GM18498 (cell line): ENCODE measurements around the gene PGLYRP3.
"Not testable (repeated sequence)": the region's sequence is repeated elsewhere in the genome, so short reads cannot be mapped to it uniquely, and the experiment has no call there.

Source experiments
- ATAC-seq: cut with Tn5 transposase; IDR thresholded peaks from one replicate; pipeline ENCODE4 v1.9.1; 2021; ENCODE audit warnings: mild to moderate bottlenecking, moderate library complexity; ENCODE audit not compliant: unreplicated experiment

The PGLYRP3 gene

GRCh38 chr1:153318145-153318544 is 5.4 kb upstream of the PGLYRP3 start:
- not testable (repeated sequence) for ATAC-seq

DNA sequence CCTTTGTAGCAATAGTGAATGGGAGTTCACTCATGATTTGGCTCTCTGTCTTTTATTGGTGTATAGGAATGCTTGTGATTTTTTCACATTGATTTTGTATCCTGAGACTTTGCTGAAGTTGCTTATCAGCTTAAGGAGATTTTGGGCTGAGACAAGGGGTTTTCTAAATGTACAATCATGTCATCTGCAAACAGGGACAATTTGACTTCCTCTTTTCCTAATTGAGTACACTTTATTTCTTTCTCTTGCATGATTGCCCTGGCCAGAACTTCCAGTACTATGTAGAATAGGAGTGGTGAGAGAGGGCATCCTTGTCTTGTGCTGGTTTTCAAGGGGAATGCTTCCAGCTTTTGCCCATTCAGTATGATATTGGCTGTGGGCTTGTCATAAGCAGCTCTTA is 3.3 kb upstream of the PGLYRP3 start:
- ATAC-seq, result not testable (repeated sequence)

DNA sequence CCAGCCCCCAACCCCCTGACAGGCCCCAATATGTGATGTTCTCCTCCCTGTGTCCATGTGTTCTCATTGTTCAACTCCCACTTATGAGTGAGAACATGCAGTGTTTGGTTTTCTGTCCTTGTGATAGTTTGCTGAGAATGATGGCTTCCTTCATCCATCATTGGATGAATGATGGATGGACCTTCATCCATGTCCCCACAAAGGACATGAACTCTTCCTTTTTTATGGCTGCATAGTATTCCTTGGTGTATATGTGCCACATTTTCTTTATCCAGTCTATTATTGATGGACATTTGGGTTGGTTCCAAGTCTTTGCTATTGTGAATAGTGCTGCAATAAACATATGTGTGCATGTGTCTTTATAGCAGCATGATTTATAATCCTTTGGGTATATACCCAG is 1.6 kb upstream of the PGLYRP3 start:
- not testable (repeated sequence) for ATAC-seq

DNA sequence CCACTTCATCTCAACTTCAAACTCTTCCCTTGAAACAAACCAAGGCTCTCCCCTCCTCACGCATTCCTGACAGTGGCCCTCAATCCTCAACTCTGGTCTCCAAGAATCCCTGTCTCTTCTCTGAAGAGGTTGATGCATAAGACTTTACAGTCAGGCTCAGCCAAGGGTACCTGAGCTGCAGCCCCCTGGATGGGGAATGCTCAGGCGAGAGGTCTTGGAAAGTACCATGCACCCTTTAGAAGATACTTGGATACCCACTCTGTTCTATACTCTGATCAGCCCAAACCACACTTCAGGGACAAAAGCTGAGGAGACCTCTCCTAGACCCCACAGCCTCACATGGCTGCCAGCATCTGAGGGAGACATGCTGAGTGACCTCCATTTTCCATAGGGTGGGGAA is 536 bp upstream of the PGLYRP3 start:
- ATAC-seq, result no peak

DNA sequence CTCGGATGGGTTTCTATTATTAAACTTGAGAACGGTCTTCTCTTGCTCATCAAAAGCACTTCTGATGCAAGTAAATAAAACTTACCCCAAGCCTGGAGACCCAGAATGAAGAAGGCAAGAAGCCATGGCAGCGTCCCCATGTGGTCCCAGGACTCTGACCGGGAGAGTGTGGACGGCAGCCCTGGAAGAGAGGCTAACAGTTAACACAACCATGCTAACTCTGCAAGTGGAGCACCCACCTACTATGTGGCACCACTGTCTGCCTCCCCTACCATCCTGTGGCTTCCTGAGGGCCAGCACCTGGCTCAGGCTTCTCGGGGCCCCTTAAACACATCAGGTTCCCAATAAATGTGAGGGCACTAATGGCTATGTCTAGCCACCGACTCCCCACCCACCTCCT is 2.2 kb downstream of the PGLYRP3 start:
- ATAC-seq, result no peak

GRCh38 chr1:153309441-153309840 is 3.3 kb downstream of the PGLYRP3 start:
- no peak for ATAC-seq

DNA sequence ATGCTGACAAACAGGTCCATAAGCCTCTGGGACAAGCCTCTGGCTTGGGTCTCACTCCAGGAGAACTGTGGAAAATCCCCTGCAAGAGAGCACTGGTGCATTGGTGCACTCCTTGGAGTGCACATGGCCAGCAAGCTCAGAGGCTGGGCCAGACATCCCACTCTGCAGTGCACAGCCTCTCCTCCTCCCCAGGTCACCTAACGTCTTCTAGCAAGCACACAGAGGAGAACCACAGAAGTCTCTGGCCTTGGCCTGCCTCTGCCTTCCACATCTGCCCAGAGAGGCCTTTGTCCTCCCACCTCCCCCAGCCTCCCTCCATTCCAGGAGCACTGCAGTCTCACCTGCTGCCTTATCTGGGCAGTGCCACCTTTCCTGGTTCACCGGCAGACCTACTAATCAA is 4.2 kb downstream of the PGLYRP3 start:
- no peak for ATAC-seq

- ATAC-seq, result no peak
Observed at GRCh38 chr1:153307221-153307600, 5.5 kb downstream of the PGLYRP3 start.

DNA sequence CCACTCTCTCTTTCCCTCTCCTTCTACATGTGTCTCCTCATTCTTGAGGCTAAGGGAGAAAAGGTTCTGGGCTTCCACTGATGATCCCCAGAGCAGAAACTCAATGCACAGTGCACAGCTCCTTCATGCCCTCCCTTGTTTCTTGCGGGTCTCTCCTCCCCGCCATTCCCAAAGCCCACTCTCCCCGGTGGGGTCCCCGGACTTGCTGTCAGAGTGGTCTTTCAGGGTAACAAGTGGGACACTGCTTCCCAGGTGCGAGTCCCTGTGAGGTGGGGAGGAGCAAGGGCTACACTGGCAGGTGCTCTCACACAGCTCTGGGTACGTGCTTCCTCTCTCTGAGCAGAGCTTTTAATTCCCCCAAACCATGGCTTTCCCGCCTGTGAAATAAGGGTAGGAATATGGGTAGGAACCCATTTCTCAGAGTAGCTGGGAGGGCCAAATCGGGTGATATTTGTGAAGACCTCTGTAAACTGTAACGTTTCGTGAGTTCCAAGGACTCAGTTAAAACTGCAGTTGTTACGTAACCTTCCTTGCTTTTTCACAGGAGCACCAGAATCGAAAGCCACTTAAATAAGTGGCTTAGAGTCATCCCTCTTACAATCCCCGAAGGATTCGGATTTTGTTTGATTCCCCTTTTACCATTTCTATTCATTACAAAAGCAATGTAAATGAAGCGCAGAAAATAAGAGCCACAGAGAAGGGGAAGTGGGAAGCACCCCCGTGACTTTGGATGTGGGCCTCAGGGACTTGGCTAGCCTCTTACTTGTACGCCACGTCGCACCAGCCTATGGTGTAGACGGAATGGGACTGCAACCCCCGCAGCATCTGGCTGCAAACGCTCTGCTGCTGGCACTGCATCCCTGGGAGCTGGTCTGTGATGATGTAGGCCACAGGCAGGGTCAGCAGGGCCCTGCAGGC is 6.2 kb downstream of the PGLYRP3 start:
- no peak for ATAC-seq

- ATAC-seq, result no peak
Observed at GRCh38 chr1:153305682-153306081, 7.1 kb downstream of the PGLYRP3 start.

DNA sequence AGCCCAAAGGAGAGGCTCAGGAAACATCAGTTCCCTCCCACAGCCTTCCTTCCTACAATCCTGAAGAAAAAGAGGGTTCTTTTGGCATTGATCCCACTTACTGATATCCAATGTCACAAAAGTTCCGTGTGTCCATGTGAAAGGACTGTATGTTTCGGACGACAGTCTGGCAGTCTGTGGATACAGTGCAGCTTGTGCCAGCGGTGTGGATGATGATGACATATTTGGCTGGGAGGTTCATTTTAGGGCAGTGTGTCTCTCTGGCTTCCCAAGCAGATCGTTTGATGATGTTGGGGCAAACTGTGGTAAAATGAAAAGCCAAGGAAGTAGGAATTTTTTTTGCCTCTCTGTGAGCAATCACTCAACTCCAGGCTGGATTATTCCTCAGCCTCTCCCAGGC is 10.4 kb downstream of the PGLYRP3 start:
- no peak for ATAC-seq

DNA sequence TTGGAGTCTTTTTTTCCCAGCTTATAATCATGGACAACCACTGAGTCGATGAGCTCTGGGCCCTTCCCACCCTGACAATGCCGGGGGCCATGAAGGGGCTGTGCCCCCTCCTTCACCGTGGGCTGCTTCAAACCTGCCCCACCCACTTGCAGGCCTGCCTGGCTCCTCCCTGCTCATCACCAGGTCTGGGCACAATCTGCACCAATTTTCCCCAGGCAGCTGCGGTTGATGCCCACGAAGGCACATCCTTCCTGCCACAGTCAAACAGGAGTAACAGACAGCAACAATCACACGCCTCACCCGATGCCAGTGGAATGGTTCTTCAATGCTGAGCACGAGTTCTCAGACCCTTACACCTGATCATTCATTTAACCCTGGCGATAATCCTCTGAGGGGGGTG is 18.9 kb downstream of the PGLYRP3 start:
- no peak for ATAC-seq

DNA sequence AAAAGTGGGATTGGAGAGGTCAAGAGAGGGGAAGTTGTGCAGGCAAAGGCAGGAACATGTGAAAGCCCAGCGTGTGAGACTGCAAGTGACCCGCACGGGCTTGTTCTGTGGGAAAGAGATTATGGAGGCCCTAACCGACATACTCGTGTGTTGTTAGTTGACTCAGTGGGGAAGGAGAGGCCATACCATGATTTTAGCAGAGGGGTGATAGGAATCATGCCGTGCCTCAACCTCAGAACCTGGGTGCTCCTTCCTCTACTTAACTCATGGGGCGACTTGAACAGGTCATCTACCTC is 19.3 kb downstream of the PGLYRP3 start:
- no peak for ATAC-seq

DNA sequence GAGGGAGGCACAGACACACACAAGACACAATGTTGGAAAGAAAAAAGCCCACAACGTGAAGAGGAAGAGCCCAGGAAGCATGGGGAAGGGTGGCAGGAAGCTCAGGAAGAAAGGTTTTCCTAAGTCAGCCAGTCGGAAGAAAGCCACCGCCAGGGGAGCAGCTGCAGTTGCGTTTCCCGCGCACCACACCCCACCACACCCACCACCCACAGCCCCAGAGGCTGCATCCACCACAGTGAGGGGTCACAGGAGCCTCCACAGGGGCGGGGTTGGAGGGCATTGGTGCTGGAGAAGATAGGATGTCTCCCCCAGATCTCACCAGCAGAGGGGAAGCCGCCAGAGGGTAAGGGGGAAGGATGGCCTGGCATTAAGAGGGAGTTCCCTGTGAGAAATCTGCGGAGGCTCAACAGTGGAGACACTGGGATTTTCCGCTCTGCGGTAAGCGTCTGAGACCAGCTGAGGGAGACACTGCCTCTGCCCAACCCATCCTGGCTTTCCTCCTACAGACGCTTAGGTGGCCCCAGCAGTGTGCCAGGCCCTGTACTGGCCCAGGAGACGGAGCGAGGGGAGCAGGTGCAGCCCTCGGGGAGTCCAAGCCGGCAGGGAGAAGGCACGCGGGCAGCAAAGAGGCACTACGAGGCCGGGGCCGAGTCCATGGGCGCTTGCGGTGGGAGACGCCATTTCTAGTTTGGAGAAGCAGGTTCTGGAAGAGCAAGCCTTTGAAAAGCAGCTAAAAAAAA is 19.8 kb downstream of the PGLYRP3 start:
- ATAC-seq, result no peak

- no peak for ATAC-seq
Observed at GRCh38 chr1:153292185-153292584, 20.6 kb downstream of the PGLYRP3 start.

- ATAC-seq, result no peak
Observed at GRCh38 chr1:153291514-153291913, 21.2 kb downstream of the PGLYRP3 start.

DNA sequence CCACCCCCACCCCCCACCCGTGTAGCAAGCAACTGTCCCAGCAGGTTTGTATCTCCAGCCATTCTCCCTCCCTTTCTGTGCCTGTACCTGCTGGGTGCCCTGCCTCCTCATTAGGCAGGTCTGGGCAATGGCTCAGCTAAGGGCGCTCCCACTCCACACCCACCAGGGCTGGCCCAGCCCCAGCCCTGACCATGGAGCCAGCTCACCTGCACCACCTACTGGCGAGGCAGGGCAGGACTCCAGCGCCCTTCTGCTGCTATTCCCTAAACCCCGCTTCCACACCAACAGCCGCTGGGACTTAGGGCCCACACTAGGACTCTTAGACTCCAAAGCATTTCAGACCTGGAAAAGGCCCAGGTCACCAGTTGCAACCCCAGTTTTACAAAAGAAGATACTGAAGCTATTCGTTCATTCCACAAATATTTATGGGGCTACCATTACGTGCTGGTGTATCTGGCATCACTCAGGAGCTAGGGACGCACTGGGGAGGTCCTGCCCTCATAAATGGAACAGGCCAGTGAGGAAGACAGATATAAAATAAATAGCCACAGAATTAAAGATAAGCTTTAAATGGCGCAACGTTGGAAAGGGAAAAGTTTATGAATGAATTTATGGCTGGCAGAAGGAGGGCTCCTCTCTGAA is 24.0 kb downstream of the PGLYRP3 start:
- no peak for ATAC-seq

DNA sequence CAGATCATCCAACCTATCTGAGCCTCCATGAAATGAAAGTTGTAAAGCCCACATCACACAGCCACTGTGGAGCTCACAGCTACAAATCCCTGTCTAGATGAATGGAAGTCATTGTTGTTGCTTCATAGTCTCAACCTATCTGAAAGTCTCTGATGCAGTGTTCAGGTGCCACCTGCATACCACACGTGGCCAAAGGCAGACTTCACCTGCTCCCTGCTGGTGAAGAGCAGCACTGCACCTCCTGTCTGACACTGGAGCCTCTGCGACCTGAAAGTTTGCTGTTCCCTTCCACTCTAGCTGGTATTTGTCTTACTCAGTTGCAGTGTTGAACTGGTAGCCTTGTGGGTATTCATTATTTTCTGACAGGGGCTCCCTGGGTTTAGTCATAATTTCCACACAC is 34.9 kb downstream of the PGLYRP3 start:
- ATAC-seq, result peak; percentile 88

GRCh38 chr1:153272186-153272585 is 40.6 kb downstream of the PGLYRP3 start:
- no peak for ATAC-seq

DNA sequence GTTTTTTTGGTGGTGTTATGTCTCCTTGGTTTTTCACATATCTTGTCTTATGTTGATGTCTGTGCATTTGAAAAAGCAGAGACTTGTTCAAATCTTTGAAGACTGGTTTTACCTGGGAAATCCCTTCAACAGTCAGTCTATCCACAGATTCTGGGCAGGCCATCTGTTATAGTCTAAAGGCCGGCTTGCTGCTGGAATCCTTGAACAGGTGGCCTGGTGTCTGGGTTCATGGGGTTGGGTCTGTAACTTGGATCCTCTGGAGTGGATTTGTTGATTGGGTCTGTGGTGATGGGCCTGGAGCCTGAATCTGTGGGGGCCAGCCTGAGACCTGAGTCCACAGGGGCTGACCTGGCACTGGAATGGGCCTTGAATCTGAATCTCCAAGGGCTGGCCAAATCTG is 41.0 kb downstream of the PGLYRP3 start:
- ATAC-seq, result no peak

DNA sequence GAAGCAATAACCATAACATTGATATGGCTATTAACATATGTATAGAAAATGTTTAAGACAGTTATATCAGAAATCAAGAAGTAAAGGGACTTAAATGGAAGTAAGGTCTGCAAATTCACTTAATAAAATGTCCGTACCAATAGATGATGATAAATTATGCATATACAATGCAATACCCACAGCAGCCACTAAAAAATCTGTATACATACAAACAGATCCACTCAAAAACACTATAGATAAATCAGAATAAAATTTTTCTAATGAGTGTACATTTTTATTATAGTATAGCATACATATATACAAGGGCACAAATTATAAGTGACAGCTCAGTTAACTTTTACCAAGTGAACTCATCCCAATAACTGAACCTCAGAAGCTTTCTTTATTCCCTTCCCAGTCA is 47.3 kb downstream of the PGLYRP3 start:
- ATAC-seq, result no peak
